PC-9 (cell line): ENCODE measurements around the gene IWS1. TPM values are rescaled to one million over a fixed set of nuclear protein-coding genes. Genes with fewer than 3 reads are reported as not detected.
A peak's percentile ranks its signal among the peaks of the same experiment; 100 is the strongest.

ENCODE experiments used
- BruUV-seq: library from RNA; stranded (reverse); fragments of 400-500 nt; replicated peaks from 2 replicates; lab custom pipeline; 2021; lab: Mats Ljungman, UMichigan
- CTCF ChIA-PET: fragments of 300-600 bp; sonication (Branson Sonifier 250); formaldehyde crosslinking; loops from one replicate; lab custom pipeline; 2022; ENCODE audit warnings: antibody characterized with exemption; lab: Charles Lee
- POLR2A ChIA-PET: fragments of 300-600 bp; sonication (Branson Sonifier 250); formaldehyde crosslinking; loops from one replicate; lab custom pipeline; 2022; ENCODE audit warnings: antibody characterized with exemption; ENCODE audit not compliant: unreplicated experiment; lab: Charles Lee
- DNase-seq, 2 experiments: peaks; one replicate each; pipeline versions ENCODE4 v3.0.0 to v3.0.0-alpha.2; 2015 to 2022; ENCODE audit warnings: mixed read lengths in 1 of 2
- H2AFZ ChIP-seq: fragments of 200-600 bp; sonication (generic); 2 replicates; pipeline ENCODE4 v1.8.1; 2017; ENCODE audit warnings: antibody characterized with exemption
- H3F3A ChIP-seq: fragments of 200-600 bp; sonication (generic); 2 replicates; pipeline ENCODE4 v1.8.1; 2017; ENCODE audit warnings: antibody characterized with exemption, mild to moderate bottlenecking, low read depth; ENCODE audit not compliant: insufficient read depth
- H3K27ac ChIP-seq: fragments of 200-600 bp; sonication (generic); 2 replicates; pipeline ENCODE4 v1.6.1; 2016; ENCODE audit warnings: mixed run types
- H3K27me3 ChIP-seq: fragments of 200-600 bp; sonication (generic); 2 replicates; pipeline ENCODE4 v1.6.1; 2016; ENCODE audit warnings: low read depth, mixed run types; ENCODE audit not compliant: insufficient read depth
- H3K36me3 ChIP-seq: fragments of 200-600 bp; sonication (generic); 2 replicates; pipeline ENCODE4 v1.6.1; 2016; ENCODE audit warnings: low read depth, mixed run types
- H3K4me1 ChIP-seq: fragments of 200-600 bp; sonication (generic); replicated peaks from 2 replicates; pipeline ENCODE4 v1.6.1; 2016; ENCODE audit warnings: mixed run types; ENCODE audit not compliant: insufficient read depth
- H3K4me2 ChIP-seq: fragments of 200-600 bp; sonication (generic); 2 replicates; pipeline ENCODE4 v1.6.1; 2017; ENCODE audit warnings: mixed run types
- H3K4me3 ChIP-seq: fragments of 200-600 bp; sonication (generic); 2 replicates; pipeline ENCODE4 v1.6.1; 2016; ENCODE audit warnings: mixed run types
- H3K79me2 ChIP-seq: fragments of 200-600 bp; sonication (generic); 2 replicates; pipeline ENCODE4 v1.6.1; 2017; ENCODE audit warnings: low read depth, mixed run types
- H3K9me2 ChIP-seq: fragments of 200-600 bp; sonication (generic); 2 replicates; pipeline ENCODE4 v1.8.1; 2017; ENCODE audit warnings: mild to moderate bottlenecking; ENCODE audit not compliant: insufficient read depth
- H3K9me3 ChIP-seq: fragments of 200-600 bp; sonication (generic); 2 replicates; pipeline ENCODE4 v1.8.1; 2016; ENCODE audit warnings: low read depth; ENCODE audit not compliant: insufficient read depth
- H4K20me1 ChIP-seq: fragments of 200-600 bp; sonication (generic); 2 replicates; pipeline ENCODE4 v1.8.1; 2017; ENCODE audit not compliant: insufficient read depth
- CTCF ChIP-seq: fragments of 200-600 bp; sonication (generic); conservative IDR thresholded peaks from 2 replicates; pipeline ENCODE4 v1.6.1; 2017; ENCODE audit warnings: mixed run types, antibody characterized with exemption, mild to moderate bottlenecking, moderate library complexity
- EZH2 ChIP-seq: fragments of 200-600 bp; sonication (generic); IDR thresholded peaks from 2 replicates; pipeline ENCODE4 v1.8.0; 2017; ENCODE audit warnings: antibody characterized with exemption, low read depth
- intact Hi-C: fragments of 100-400 bp; cut with micrococcal nuclease; formaldehyde crosslinking; loops from one replicate; pipeline ENCODE4 v1.10.0; 2022; ENCODE audit not compliant: unreplicated experiment
- total RNA-seq: library from RNA; stranded (reverse); gene quantifications from 2 replicates; pipeline ENCODE4 v1.2.3, GENCODE V29; 2021

Gene IWS1
- total RNA-seq, 1 experiment from 2014 or later: 47.3 TPM

DNA sequence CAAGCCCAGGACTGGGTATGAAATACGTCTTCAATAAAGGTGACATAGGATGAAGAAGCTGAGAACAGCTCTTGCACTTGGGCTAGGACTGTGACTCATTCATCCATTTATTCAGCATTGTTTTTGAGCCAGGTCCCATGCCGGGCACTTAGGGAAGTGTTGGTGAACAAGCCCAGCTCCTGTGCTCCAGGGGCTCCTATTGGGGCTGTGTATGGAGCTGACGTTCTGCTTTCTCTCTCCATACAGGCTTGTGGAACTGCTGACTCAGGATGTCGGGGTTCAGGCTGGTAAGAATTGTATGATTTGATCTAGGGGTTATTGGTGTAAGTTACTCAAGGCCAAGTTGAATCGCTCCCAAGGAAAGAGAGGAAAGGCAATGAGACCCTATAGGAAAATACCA, 33.2 kb upstream of the IWS1 start:
- Histone ChIP-seq H2AFZ (no peak overlapping the region), H3K27me3 (peaks cover 75% of the 10 kb centered on the region), H3K9me3 (no peaks in the 10 kb centered on the region; the same call in 1 of the 2 replicates), H3K36me3 (no peaks in the 10 kb centered on the region), H4K20me1 (no peaks in the 10 kb centered on the region), H3K4me1 (no peaks in the 10 kb centered on the region), H3K27ac (no peak overlapping the region), H3K4me3 (no peak overlapping the region), H3F3A (no peaks in the 10 kb centered on the region), H3K79me2 (no peaks in the 10 kb centered on the region), H3K9me2 (no peaks in the 10 kb centered on the region), H3K4me2 (no peak overlapping the region)
- TF ChIP-seq CTCF (no peak), EZH2 (no peak)
- BruUV-seq: no TSS peak
- ChIA-PET CTCF (no interaction called here), POLR2A (no interaction called here)
- intact Hi-C loops: no loop called here
- DNase-seq: peak in 1 of 2 experiments; percentile 5

- no peak overlapping the region for H3K4me2 ChIP-seq
- peak in 1 of 2 experiments; percentile 12 for DNase-seq
- H2AFZ ChIP-seq: no peak overlapping the region
- H3K9me3 ChIP-seq: no peaks in the 10 kb centered on the region; the same call in 1 of the 2 replicates
- H3K4me1 ChIP-seq: no peaks in the 10 kb centered on the region
- ChIA-PET CTCF (no interaction called here), POLR2A (no interaction called here)
- no TSS peak for BruUV-seq
- no peaks in the 10 kb centered on the region for H3K36me3 ChIP-seq
- H3K4me3 ChIP-seq: no peak overlapping the region
- peaks cover 74% of the 10 kb centered on the region for H3K27me3 ChIP-seq
- TF ChIP-seq CTCF (no peak), EZH2 (no peak)
- H3F3A ChIP-seq: no peaks in the 10 kb centered on the region
- H4K20me1 ChIP-seq: no peaks in the 10 kb centered on the region
- intact Hi-C loops: no loop called here
- H3K27ac ChIP-seq: no peak overlapping the region
- H3K9me2 ChIP-seq: no peaks in the 10 kb centered on the region
- H3K79me2 ChIP-seq: no peaks in the 10 kb centered on the region
These were observed 32.6 kb upstream of the IWS1 start for GRCh38 chr2:127558911-127559310.

GRCh38 chr2:127552846-127553245, 26.6 kb upstream of the IWS1 start:
- H3K4me1 ChIP-seq: no peaks in the 10 kb centered on the region
- intact Hi-C loops: no loop called here
- POLR2A ChIA-PET: no interaction called here
- BruUV-seq: no TSS peak
- no peaks in the 10 kb centered on the region for H3K36me3 ChIP-seq
- no peaks in the 10 kb centered on the region for H3F3A ChIP-seq
- H3K9me3 ChIP-seq: no peaks in the 10 kb centered on the region; the same call in 1 of the 2 replicates
- no peak overlapping the region for H2AFZ ChIP-seq
- no peak overlapping the region for H3K4me3 ChIP-seq
- peaks cover 71% of the 10 kb centered on the region for H3K27me3 ChIP-seq
- H3K27ac ChIP-seq: no peak overlapping the region
- no peaks in the 10 kb centered on the region for H3K9me2 ChIP-seq
- TF ChIP-seq CTCF: no peak
- no peak for TF ChIP-seq EZH2
- no peaks in the 10 kb centered on the region for H3K79me2 ChIP-seq
- CTCF ChIA-PET: no interaction called here
- no peaks in the 10 kb centered on the region for H4K20me1 ChIP-seq
- DNase-seq: peak in 1 of 2 experiments; percentile 19
- no peak overlapping the region for H3K4me2 ChIP-seq
